HepG2 (cell line): ENCODE measurements around the gene COBLL1. TPM values are rescaled to one million over a fixed set of nuclear protein-coding genes. Genes with fewer than 3 reads are reported as not detected.

ENCODE experiments used
- BCL6 ChIP-seq: IDR thresholded peaks from 2 replicates; pipeline ENCODE4 v1.6.1; 2016; ENCODE audit warnings: missing genetic modification reagents, missing compliant biosample characterization
- CREBL2 ChIP-seq: sonication (generic); formaldehyde crosslinking; IDR thresholded peaks from 2 replicates; pipeline ENCODE4 v1.8.1; 2023; ENCODE audit warnings: missing genetic modification reagents, mild to moderate bottlenecking, borderline replicate concordance
- CREM ChIP-seq, 2 experiments: sonication (generic) in 1 of 2; formaldehyde crosslinking in 1 of 2; IDR thresholded peaks; 2 replicates each; pipeline versions ENCODE4 v1.4.0 to v1.6.1; 2016 to 2020; ENCODE audit warnings: antibody characterized with exemption in 1 of 2, mild to moderate bottlenecking in 1 of 2, missing genetic modification reagents in 1 of 2
- DZIP1 ChIP-seq: sonication (generic); formaldehyde crosslinking; IDR thresholded peaks from 2 replicates; pipeline ENCODE4 v1.5.0; 2020; ENCODE audit warnings: mild to moderate bottlenecking, missing genetic modification reagents
- FIP1L1 ChIP-seq: fragments of 200-400 bp; formaldehyde crosslinking; IDR thresholded peaks from 2 replicates; pipeline ENCODE4 v1.6.1; 2018; ENCODE audit warnings: low read depth, mild to moderate bottlenecking, low read length, moderate library complexity, borderline replicate concordance; ENCODE audit not compliant: insufficient read depth
- HIVEP1 ChIP-seq: sonication (generic); formaldehyde crosslinking; IDR thresholded peaks from 2 replicates; pipeline ENCODE4 v1.4.0; 2020; ENCODE audit warnings: mild to moderate bottlenecking, missing genetic modification reagents
- KLF15 ChIP-seq: sonication (generic); formaldehyde crosslinking; IDR thresholded peaks from 2 replicates; pipeline ENCODE4 v1.8.1; 2023; ENCODE audit warnings: borderline replicate concordance, mild to moderate bottlenecking, inconsistent platforms, missing genetic modification reagents, mixed read lengths
- KLF16 ChIP-seq, 2 experiments: sonication (generic) in 1 of 2; formaldehyde crosslinking in 1 of 2; IDR thresholded peaks; 2 replicates each; pipeline versions ENCODE4 v1.6.1 to v1.8.0; 2016 to 2023; ENCODE audit warnings: missing genetic modification reagents in 2 of 2, missing compliant biosample characterization in 1 of 2
- NCOR1 ChIP-seq: fragments of 200-600 bp; sonication (generic); IDR thresholded peaks from 2 replicates; pipeline ENCODE4 v1.7.0; 2017; ENCODE audit warnings: antibody characterized with exemption, low read length, borderline replicate concordance
- NFYB ChIP-seq: sonication (generic); formaldehyde crosslinking; IDR thresholded peaks from 2 replicates; pipeline ENCODE4 v1.4.0; 2020; ENCODE audit warnings: missing genetic modification reagents
- NR1H2 ChIP-seq: sonication (generic); formaldehyde crosslinking; IDR thresholded peaks from 2 replicates; pipeline ENCODE4 v1.8.1; 2022; ENCODE audit warnings: low read depth, missing genetic modification reagents, borderline replicate concordance
- NRL ChIP-seq: sonication (generic); formaldehyde crosslinking; IDR thresholded peaks from 2 replicates; pipeline ENCODE4 v1.5.0; 2020; ENCODE audit warnings: missing genetic modification reagents, mild to moderate bottlenecking, moderate library complexity, borderline replicate concordance
- REL ChIP-seq: sonication (generic); formaldehyde crosslinking; conservative IDR thresholded peaks from 2 replicates; pipeline ENCODE4 v1.8.0; 2022; ENCODE audit warnings: mild to moderate bottlenecking, missing genetic modification reagents, moderate library complexity
- SMAD1 ChIP-seq: sonication (generic); formaldehyde crosslinking; IDR thresholded peaks from 2 replicates; pipeline ENCODE4 v1.4.0; 2020; ENCODE audit warnings: missing genetic modification reagents, low read depth, mild to moderate bottlenecking, borderline replicate concordance
- SMAD3 ChIP-seq: sonication (generic); formaldehyde crosslinking; IDR thresholded peaks from 2 replicates; pipeline ENCODE4 v1.4.0; 2020; ENCODE audit warnings: missing genetic modification reagents
- SPEN ChIP-seq: sonication (generic); formaldehyde crosslinking; IDR thresholded peaks from 2 replicates; pipeline ENCODE4 v1.5.1; 2020; ENCODE audit warnings: low read depth, mild to moderate bottlenecking, missing genetic modification reagents
- ZFP90 ChIP-seq: sonication (generic); formaldehyde crosslinking; IDR thresholded peaks from 2 replicates; pipeline ENCODE4 v1.8.0; 2022; ENCODE audit warnings: missing genetic modification reagents, mild to moderate bottlenecking, inconsistent platforms, borderline replicate concordance
- ZNF276 ChIP-seq: sonication (generic); formaldehyde crosslinking; IDR thresholded peaks from 2 replicates; pipeline ENCODE4 v1.4.0; 2020; ENCODE audit warnings: mild to moderate bottlenecking, low read depth, missing genetic modification reagents
- ZNF33A ChIP-seq: sonication (generic); formaldehyde crosslinking; IDR thresholded peaks from 2 replicates; pipeline ENCODE4 v1.5.1; 2020; ENCODE audit warnings: missing genetic modification reagents, mild to moderate bottlenecking, moderate library complexity, borderline replicate concordance
- ZNF577 ChIP-seq: sonication (generic); formaldehyde crosslinking; IDR thresholded peaks from 2 replicates; pipeline ENCODE4 v1.4.0; 2020; ENCODE audit warnings: mild to moderate bottlenecking, low read depth, missing genetic modification reagents, borderline replicate concordance
- ZNF670 ChIP-seq: sonication (generic); formaldehyde crosslinking; IDR thresholded peaks from 2 replicates; pipeline ENCODE4 v1.8.0; 2022; ENCODE audit warnings: mild to moderate bottlenecking, missing genetic modification reagents, borderline replicate concordance
- ZNF816 ChIP-seq: sonication (generic); formaldehyde crosslinking; IDR thresholded peaks from 2 replicates; pipeline ENCODE4 v1.8.0; 2022; ENCODE audit warnings: missing genetic modification reagents, mild to moderate bottlenecking, borderline replicate concordance
- ZSCAN9 ChIP-seq: IDR thresholded peaks from 2 replicates; pipeline ENCODE4 v1.6.1; 2016; ENCODE audit warnings: borderline replicate concordance
- polyA plus RNA-seq, 8 experiments: library from polyadenylated mRNA; depleted of rRNA in 3 of 8; stranded (reverse) in 7 of 8; unstranded in 1 of 8; fragments of >200 nt; fragmentation: Illumina TruSeq in 4 of 8; extraction: Trizol in 4 of 8; gene quantifications; 2 replicates each; pipeline versions ENCODE4 v1.2.1 to v1.2.3, GENCODE V29; 2011 to 2016; ENCODE audit warnings: low read depth in 4 of 8, missing spikeins in 1 of 8, mixed read lengths in 1 of 8; ENCODE audit not compliant: insufficient read depth in 1 of 8
- total RNA-seq, 5 experiments: library from RNA; depleted of rRNA; stranded (reverse); fragments of >200 nt; fragmentation: Illumina TruSeq; extraction: Trizol; gene quantifications; 2 replicates each; pipeline ENCODE4 v1.2.3, GENCODE V29; 2016; ENCODE audit warnings: low read depth in 1 of 5

COBLL1 gene
- total and polyA plus RNA-seq, 2 of the 13 experiments (the other 11 are each of a cell fraction or from before 2014, with no cell fraction given) = 32.6 to 86.8 TPM

DNA sequence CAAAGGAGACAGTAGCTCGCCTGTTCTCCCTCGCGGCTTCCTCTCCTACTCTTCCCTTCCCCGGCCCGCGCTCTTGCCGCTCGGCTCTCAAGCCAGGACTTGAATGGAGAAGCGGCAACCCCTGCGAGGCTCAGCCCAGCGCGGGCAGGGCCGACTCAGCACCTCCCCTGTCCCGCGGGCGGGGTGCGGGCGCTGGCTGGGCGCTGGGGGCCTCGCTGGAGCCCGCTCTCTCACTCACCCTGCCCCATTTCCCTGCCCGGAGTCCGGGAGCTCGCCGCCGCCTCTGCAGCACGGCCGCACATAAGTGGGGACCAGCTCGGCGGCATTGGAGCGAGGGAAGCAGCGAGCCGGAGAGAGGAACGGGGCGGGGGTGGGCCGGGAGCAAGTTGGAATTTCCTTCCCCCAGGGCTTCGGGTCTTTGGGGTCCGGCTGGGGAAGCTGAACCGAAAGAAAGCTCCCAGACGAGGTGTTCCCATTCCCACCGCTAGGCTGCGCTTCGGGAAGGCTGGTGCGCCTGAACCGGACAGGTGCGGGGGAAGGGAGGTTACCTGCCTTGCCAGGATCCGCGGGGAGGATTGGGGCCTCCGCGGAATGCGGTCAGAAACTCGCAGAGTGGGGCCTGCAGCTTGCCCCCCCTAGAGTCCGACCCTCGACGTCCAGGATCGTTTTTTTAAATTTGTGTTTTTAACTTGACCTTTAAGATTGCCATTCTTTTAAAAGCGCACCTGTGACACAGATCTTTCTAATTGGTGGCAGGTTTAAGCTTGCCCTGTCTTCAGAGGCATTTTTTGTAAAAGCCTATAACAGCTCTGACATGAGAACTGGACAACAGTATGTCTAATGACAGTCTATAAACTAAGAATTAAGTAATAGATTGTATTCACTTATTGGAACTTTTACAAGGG, at the start of gene COBLL1 (continued):
- peak; percentile 17; the same call in 1 of the 2 replicates for TF ChIP-seq NFYB
- no peak for TF ChIP-seq REL (CRISPR knock-in tag)
- TF ChIP-seq ZNF816 (CRISPR knock-in tag) = peak; percentile 47; the same call in 1 of the 2 replicates
- TF ChIP-seq CREM (IDR thresholded peaks at IDR 0.05) = no peak; the same call in 1 of the 2 replicates
- TF ChIP-seq CREM (CRISPR knock-in tag; IDR thresholded peaks at IDR 0.05) = no peak
- TF ChIP-seq NRL = peak; percentile 96; the same call in 1 of the 2 replicates
- peak; percentile 91 for TF ChIP-seq ZFP90 (CRISPR knock-in tag)
- peak in 1 of 2 experiments; percentile 85; a peak in 2 of 4 replicates for TF ChIP-seq KLF16 (CRISPR knock-in tag; IDR thresholded peaks at IDR 0.05)
- peak; percentile 75; the same call in 1 of the 2 replicates for TF ChIP-seq SMAD1 (CRISPR knock-in tag)
- no peak for TF ChIP-seq CREBL2
- TF ChIP-seq HIVEP1 = 0 out of 2 replicates have a peak, but pooled peaks have one; percentile 32
- TF ChIP-seq DZIP1 (CRISPR knock-in tag) = 0 out of 2 replicates have a peak, but pooled peaks have one; percentile 80
- TF ChIP-seq BCL6 (CRISPR knock-in tag) = peak; percentile 35
- TF ChIP-seq KLF15 (CRISPR knock-in tag) = peak; percentile 73; the same call in 1 of the 2 replicates
- peak; percentile 84; the same call in 1 of the 2 replicates for TF ChIP-seq SMAD3
- peak; percentile 83; the same call in 1 of the 2 replicates for TF ChIP-seq NR1H2
- TF ChIP-seq ZNF577 (CRISPR knock-in tag) = no peak
- 0 out of 2 replicates have a peak, but pooled peaks have one; percentile 80 for TF ChIP-seq FIP1L1
- peak; percentile 85 for TF ChIP-seq SPEN (CRISPR knock-in tag)
- TF ChIP-seq ZNF276 (CRISPR knock-in tag) = 0 out of 2 replicates have a peak, but pooled peaks have one; percentile 92
- TF ChIP-seq ZSCAN9 (CRISPR knock-in tag) = no peak
- TF ChIP-seq ZNF670 (CRISPR knock-in tag) = peak; percentile 97
- TF ChIP-seq ZNF33A (CRISPR knock-in tag) = peak; percentile 62; the same call in 1 of the 2 replicates
- 0 out of 2 replicates have a peak, but pooled peaks have one; percentile 18 for TF ChIP-seq NCOR1
